Activated T-cell treated with anti-CD3 and anti-CD28 coated beads for 48 hours (primary cell): ENCODE data around the gene FAM3D.

Source experiments
- DNase-seq: peaks from one replicate; pipeline ENCODE4 v3.0.0-alpha.2; 2020; ENCODE audit warnings: low read depth

Gene FAM3D

DNA sequence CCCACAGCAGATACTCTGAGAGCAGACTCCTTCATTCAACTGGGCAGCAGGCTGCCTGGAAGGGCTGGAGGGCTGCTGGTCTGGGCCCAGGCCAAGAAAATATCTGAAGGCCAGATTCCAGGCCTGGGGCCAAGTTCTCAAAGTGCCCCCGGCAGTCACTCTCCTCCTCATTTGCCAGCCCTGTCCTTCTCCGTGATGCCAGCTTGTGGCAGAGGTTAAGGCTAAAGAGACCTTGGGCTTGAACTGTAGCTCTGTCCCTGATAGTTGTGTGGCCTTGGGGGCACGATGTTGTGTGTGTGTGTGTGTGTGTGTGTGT is 39.0 kb downstream of the FAM3D start:
- DNase-seq: no peak

DNA sequence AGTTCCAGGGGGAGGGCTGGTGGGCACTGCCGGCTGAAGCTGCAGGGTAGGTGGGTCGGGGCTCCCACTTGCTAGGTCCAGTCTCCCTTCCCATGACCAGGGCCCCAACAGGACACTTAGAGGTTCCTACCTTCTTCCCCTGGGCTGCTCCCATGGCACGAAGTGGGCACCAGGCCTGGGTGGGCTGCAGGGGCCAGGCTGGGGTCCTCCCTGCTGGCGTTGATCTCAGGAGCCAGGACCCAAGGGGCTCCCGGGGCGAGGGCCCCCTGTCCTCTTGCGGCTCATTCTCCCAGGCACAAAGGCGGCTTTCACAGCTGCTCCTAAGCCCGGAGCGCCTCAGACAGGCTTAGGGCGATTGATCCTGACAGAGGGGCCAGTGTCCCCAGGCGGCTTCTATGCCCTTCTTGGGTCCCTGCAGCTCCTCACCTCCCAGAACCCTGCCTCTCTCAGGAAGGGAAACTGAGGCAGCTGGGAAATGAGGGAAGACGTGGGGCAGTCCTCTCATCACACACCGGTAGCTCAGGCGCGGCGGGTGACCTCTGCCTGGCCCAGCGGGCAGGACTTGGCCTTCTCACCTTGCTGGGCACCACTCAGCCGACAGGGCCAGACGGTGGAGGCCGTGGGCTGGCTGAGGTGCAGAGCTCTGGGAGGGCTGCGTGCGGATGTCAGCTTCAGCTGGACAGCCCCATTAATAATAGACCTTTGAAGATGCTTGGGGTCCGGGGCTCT is 39.6 kb downstream of the FAM3D start:
- no peak for DNase-seq

DNA sequence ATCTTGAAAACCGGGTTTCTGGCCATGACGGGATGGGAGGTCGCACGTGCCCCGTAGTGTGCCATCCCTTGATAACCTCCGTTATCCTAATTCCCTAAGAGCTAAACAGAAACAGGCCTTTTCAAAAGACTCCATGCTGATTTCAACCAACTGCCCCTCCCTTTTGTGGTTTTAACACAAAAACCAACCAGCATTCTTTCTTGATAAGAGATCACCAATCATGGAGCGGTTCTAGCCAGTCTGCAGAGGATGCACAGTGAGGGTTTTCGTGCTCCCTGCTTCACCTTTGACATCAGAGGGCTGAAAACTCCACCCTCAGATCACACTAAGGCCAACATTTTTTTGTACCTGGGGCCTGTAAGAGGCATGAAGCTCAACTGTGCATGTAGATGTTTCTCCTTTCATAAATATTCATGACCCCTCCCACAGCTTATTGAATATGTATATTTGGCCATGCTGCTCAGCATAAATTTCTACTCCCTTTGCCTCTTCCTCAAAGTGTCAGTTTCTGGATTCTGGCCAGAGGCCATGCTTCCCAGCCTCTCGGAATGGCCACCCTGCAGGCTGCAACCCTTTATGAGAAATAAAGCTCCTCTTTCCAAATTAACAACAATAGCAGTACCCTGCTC is 41.3 kb downstream of the FAM3D start:
- DNase-seq: no peak

DNA sequence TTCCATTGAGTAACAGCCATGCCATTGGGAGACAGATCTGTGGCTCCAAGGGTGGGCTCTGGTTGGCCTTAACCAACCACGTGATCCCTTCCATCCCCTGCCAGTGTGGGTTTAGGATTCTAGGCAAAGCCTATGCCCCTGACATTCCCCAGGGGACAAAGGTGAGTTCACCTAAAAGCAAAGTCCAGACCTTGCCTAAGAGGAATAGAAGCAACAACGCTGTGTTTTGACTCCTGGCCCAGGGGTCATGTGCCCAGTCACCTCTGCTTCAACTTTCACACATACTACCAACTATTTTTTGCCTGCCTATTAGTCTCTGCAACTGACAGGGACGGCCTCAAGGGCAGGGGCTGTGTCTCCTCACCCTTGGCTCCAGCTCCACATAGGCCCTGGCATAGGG is 42.0 kb downstream of the FAM3D start:
- no peak for DNase-seq

DNA sequence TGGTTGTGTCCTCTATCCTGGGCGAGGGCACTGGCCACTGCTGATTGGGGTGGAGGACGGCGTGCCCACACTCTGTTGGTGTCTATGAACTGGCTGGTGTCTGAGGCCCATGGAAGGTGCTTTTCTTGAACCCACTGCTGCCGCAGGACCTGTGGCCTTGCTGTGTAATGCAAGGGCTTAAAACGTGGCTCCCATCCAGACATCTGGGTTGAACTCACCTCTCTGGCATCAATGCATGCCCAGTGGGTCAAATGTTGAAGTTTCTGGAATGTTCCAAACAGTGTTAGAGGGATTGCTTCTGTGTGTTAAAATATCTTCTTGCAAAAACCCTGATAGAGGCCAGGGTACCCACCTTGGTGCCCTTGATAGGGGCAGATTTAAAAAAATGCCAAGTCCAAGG is 42.6 kb downstream of the FAM3D start:
- DNase-seq: no peak

DNA sequence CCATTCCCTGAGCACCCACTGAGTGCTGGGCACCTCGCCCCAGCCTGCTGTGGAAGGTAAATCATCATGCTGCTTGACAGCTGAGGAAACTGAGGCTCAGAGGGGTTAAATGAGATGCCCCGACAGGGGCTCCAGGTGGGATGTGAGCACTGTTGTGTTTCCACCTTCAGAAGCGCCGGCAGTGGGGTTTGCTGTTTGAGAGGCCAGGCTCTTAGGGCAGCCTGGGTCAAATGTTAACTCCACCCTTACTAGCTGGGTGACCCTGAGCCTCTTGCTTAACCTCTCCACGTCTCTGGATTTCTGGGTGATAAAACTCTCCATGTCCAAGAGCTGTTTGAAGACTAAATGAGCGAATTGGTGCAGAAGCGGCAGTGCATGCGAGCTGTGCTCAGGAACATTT is 43.1 kb downstream of the FAM3D start:
- no peak for DNase-seq

DNA sequence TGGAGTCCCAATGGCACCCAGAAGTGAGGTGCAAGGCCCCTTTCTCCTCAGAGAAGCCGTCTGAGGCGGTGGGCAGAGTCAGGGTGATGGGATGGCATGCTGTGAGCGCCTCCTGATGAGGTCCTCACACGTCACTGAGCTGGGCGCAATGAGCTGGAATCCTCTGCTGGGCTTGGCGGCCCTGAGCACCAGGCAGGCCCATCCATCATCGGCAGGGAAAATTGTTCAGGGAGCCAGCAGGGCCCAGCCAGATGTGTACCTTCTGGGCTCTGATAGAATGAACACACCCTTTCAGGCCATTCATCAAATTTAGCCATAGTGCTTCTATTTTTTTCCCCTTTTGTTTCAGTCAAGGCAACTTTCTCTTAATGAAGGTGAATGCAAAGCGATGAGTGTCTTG is 43.7 kb downstream of the FAM3D start:
- DNase-seq: no peak

DNA sequence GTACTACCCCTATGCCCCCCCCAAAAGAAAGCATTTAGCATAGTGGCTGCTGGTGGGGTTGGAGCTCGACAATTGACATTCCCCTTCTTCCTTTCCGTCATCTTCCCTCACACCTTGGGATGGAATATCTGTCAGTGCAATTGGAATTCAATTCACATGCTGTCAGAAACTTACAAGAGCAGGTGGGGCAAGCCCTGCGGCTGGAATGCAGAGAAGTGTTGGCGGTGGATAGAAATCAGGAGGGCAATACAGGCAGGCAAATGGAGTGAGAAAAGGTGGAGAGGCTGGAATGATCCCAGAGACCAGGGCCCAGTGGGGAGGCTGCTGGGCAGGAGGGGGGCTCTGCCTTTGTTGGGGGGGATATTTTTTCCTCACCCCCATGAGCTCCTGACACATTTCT is 44.1 kb downstream of the FAM3D start:
- DNase-seq: no peak

DNA sequence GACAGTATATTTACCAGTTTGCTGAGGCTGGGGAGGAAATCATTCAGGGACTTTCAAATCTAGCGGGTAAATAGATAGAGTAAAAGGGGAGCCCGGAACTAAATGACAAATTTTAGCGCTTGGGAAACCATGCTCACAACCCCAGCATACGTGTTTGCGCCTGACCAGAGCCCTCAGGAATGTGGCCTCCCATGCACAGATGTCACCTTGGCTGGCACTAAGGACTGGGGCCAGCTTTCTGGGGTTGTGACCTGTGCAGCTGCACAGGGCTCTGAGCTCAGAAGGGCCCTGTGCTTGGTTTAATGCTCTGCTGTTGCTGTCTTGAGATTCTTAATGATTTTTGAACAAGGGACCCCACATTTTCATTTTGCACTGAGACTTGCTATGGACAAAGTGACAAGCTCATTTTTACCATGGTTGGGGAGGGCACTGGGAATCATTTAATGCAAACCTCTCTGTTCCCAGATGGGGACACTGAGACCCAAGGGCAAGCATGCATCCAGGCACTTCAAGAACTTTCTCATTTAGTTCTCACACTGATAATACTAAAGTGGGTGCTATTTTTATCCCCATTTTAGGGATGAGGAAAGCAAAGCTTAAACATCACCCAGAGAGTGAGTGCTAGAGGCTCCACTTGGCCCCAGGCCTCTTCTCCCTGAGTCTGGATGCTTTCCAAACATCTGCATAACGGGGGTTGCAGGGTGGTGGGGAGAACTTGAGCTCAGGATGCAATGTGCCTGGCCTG is 45.3 kb downstream of the FAM3D start:
- DNase-seq: no peak

DNA sequence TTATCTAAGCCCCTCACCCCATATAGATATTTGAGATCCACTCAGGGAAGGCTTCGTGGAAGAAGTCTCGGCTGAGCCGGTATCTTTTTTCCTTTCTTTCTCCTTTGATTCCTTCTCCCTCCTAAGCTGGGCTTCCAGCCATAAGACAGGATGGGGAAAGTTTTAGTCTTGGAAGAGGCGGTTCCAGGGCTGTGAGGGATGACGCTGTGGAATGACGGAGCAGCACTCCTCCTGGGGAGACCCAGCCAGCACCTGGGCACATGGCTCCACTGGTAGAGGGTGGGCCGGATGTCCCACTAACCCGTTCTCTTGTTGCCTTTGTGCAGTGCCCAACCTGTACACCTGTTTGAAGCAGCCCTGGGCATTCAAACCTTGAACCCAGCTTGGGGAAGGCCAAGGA is 46.2 kb downstream of the FAM3D start:
- DNase-seq: no peak

DNA sequence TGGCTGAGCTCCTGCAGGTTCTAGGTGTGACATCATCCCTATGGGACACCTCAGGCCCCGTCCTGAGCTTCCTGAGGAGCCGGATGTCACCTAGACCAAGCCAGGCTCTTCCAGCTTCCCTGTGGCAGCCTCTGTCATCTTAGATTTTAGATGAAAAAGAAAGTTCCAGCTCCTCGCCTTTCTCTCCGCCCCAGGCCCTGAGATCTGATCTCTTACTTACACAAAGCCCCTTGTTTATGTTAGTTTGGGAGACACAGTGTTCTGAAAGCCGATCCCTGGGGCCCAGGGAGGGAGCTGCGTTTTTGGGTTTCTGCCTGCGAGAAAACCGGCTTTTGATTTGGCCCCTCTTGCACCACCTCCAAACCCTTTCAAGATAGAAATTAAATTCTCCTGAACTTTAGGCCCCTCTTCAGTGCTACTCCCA is 49.2 kb downstream of the FAM3D start:
- no peak for DNase-seq

DNA sequence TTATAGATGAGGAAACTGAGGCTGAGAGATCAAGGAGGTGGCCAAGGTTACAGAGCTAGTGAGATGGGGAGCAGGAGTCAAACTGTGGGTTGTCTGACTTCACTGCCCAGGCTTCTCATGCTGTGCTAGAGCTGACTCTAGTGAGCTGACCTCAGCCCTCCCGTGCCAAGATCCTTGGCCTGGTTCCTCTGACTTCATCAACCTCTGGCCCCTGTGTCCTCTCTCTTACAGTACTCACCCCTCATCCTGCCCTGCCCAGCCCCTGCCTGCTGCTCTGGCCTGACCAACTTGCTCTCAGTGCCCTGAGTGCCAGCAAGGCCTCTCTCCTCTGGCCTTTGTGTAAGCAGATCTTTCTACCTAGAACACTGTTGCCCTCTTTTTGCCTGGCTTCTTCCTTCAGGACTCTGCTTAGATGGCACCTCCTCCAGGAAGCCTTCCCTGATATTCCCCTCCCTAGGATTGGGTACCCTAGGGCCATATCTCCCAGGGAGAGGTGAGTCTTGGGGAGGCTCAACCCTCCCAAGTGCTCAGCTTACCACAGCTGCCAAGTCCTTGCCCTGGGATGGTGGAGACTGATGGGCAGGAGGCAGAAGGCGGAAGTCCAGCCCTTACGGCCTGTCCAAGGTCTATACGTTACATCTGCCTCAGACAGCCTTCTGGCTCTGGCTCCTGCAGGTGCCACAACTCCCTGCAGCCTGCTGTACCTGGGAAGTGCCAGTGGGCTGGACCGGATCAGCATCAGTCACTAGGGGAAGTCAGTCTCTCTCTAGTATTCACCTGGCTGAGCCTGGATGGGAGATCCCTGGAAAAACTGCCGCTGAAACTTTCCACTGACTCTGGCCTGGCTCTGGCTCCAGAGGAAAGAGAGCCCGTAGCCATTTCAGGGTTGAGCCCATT is 53.1 kb downstream of the FAM3D start:
- DNase-seq: no peak

DNA sequence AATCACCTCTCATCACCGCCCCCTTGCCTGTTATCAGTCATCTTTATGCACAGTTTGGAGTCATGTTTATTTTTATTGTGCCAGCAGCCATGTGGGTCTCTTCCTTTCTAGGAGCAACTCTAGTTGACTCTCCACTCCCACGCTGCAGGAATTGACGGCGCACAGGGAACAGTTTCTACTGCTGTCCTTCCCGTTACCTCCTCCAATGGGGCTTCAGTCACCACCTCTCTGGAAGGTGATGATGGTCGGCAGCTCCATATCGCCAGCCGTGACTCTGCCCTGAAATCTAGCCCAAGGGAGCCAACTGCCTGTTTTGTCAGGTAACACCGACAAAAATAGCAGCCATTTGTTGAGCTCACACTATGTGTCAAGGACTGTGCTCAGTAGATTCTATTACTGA is 53.7 kb downstream of the FAM3D start:
- no peak for DNase-seq

DNA sequence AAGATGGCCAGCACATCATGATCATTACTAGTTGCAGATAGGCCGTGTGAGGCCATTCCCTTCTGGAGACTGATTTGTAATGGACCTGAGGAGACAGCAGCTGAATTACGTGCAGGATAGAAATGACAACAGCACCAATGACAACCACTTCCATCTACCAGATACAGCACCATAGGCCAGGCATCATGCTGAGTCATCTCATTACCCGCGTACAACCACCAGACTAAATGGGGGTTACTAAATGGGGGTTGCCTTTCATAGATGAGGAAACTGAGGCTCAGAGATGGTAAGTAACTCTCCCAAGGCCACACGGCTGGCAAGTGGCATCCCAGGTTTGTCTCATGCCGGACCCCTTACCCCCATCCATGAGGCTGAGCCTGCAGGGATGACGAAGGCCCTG is 56.6 kb downstream of the FAM3D start:
- DNase-seq: no peak

DNA sequence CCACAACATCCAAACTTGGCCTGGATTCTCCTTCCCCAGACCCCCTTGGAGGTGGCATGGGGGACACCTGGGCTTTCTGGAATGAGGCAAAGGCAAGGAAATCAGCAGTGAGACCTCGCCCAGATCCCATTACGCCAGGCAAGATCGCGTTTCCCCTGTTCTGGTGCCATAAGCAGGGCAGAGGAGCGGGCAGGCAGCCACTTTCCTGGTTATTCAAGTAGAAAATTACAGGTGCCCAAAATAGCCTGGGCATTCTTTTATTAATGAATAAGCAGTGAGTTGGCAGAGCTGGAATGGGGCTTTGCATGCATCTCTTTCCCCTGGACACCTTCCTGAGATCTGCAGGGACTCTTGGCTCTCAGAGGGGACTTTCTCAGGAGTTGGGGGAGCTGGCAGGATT is 57.9 kb downstream of the FAM3D start:
- no peak for DNase-seq

DNA sequence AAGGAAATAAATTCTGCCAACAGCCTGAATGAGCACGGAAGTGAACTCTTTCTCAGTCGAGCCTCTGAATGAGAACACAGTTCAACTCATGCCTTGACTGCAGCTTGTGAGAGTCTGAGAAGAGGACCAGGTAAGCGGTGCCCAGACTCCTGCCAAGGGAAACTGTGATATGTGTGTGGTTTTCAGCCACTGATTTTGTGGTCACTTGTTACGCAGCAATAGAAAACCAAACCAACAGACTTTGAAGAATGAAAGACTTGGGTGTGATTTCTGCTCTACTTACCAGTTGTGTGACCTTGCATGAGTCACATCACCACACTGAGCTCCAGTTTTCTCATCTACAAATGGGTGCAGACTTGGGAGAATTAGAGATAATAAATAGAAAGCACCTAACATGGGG is 58.8 kb downstream of the FAM3D start:
- DNase-seq: no peak

DNA sequence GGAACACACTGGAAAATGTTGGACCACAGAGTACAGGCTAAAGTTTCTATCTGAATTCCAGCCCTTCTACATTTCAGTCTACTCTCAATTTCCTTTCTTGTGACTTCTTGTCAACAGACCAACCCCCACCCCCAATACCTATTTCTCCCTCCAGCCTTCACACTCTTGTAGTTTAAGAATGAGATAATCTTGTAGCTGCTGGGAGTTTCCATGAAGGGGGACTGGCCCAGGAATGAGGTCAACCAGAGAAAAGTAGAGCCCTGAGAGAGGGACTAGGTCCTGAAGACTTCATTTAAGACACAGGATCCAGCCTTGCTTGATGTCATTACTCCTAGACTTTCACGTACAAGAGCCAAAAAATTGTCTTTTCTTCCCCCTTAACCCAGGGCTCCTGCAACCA is 59.9 kb downstream of the FAM3D start:
- DNase-seq: no peak

DNA sequence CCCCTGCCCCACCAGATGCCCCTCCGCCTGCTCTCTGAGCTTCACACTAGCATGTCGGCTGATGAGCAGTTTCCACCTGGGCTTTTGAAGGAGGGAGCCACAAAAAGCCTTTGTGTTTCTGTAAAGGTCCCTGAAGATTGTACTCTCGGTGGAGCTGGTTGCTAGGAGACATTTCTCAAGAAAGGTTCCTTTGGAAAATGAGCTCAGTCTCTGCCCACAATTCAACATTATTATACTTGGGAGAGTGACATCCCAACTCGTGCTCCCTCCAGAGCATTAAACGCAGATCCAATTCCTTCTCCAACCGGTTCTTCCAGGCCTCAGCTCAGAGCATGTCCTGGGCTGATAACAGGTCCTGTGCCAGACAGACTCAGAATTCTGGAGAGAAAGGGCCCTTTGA is 62.5 kb downstream of the FAM3D start:
- no peak for DNase-seq

DNA sequence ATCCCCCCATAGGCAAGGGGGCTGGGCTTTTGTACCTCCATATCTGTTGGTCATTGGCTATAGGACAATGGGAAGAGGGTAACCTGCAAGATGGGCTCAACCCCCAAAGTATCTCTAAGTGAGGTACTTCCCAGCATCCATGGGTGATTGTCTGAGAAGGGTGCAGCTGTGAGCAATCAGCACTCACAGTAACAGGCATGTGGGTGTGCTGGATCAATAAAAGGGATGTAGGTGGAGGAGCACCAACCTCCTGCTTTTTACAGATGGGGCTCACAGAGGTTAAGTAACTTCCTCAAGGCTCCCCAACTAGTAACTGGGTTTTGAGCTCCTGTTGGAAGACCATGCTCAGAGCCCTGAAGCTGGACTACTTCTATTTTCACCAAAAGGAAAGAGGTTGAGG is 63.0 kb downstream of the FAM3D start:
- no peak for DNase-seq

DNA sequence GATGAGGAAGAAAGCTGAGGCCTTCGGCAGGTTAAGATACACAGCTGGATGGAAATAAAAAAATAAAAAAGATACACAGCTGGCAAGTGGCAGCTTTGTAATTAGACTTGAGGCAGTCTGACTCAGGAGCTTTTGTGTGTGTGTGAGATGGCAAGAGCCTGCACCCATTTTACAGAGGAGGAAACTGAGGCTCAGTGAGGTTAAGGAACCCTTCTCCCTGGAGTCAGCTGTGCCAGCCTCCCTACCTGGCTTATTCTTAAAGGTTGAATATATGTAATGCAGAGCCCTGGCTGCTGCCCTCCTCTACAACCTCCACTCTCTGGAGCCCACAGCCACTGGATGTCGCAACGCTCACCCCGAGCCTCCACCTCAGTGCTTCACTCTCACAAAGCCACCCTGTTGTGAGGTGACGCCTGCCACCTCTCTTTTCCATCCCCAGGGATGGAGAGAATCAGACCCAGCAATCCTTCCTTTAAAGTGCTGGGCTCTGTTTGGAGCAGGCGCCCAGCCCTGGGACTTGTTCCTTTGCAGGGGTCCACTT is 68.7 kb downstream of the FAM3D start:
- no peak for DNase-seq

DNA sequence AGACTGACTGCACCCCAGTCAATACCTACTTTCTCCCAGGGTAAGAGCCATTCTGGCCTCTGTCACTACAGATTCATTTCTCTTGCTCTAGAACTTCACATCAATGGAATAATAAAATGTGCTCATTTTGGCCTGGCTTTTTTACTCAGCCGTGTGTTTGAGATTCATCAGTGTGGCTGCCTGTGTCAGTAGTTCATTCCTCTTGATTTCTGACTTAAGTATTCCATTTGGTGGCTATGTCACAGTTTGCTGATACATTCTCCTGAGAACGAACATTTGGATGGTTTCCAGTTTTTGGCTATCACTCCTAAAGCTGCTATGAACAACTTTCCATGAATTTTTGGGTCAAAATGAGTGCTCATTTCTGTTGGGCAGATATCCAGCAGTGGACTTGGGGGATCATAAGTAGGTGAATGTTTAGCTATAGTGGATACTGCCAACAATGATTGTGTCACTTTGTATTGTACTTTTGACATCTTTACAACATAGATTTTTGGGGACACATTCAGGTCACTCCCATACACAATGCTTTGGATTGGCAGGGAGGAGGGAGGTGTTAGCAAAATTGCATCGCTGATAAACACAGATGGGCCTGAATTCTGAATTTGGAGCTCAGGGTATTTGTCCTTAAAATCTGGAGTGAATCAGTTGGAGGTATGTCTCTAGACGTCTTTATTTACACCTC is 69.6 kb downstream of the FAM3D start:
- DNase-seq: no peak

DNA sequence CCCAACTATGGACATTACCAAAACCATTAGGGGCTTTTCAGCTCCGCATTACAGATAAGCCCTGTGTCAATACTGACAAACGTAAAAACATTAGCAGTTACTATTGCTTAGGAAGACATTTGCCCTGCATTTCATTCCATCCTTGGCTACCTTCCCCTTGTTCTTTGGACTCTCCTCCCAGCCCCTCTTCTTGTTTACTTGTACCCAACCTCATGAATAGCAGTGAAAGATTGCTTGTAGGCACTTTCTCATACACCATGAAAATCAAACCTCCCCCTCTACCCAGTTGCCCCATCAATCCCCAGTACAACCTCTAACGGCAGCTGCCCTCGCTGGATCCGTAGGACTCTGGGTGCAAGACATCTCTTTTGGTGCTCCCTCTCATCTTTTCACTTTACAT is 72.5 kb downstream of the FAM3D start:
- DNase-seq: no peak
